GM12873 (cell line): ENCODE results near the gene OR3A2.

Experiments used
- TF ChIP-seq, protein P1 (sequence below): IDR thresholded peaks from 2 replicates; pipeline ENCODE4 v1.5.1; 2012; ENCODE audit warnings: low read depth, mild to moderate bottlenecking, moderate library complexity, low read length, control low read depth; ENCODE audit not compliant: insufficient read depth; ENCODE audit errors: missing control alignments

OR3A2 gene

GRCh38 chr17:3260163-3260562, 125.9 kb downstream of the OR3A2 start:
- TF ChIP-seq, protein P1, sequence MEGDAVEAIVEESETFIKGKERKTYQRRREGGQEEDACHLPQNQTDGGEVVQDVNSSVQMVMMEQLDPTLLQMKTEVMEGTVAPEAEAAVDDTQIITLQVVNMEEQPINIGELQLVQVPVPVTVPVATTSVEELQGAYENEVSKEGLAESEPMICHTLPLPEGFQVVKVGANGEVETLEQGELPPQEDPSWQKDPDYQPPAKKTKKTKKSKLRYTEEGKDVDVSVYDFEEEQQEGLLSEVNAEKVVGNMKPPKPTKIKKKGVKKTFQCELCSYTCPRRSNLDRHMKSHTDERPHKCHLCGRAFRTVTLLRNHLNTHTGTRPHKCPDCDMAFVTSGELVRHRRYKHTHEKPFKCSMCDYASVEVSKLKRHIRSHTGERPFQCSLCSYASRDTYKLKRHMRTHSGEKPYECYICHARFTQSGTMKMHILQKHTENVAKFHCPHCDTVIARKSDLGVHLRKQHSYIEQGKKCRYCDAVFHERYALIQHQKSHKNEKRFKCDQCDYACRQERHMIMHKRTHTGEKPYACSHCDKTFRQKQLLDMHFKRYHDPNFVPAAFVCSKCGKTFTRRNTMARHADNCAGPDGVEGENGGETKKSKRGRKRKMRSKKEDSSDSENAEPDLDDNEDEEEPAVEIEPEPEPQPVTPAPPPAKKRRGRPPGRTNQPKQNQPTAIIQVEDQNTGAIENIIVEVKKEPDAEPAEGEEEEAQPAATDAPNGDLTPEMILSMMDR: no peak

DNA sequence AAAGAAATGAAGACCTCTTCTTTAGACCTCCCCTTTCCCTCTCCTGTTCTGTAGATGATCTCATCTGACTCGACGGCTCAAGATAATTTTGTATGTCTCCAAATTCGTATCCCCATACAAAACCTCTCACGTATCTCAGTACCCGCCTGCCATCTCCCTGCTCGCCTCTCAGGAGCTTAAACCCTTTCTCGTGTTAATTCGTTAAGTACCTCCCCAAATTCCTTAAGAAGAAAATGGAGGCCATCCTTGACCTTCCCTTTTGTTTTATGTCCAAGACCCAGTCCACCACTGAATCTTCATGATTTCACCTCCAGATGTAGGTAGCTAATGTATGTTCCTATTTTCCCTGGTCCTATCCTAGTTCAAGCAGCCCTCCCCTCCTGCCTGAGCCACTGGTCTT, 129.5 kb downstream of the OR3A2 start:
- TF ChIP-seq, protein P1: no peak
